OCI-LY3 (cell line): ENCODE measurements around the gene CHRM1.

Experiments
- H2AFZ ChIP-seq: fragments of 200-600, 300-600 bp; shearing (Covaris generic); 2 replicates; pipeline ENCODE4 v1.6.0; 2014; ENCODE audit warnings: antibody characterized with exemption, low read depth, low read length
- H3K27ac ChIP-seq: fragments of 200-600, 300-600 bp; sonication (generic); 2 replicates; pipeline ENCODE4 v1.5.1; 2014; ENCODE audit warnings: mild to moderate bottlenecking, low read length, moderate library complexity, mixed read lengths
- H3K27me3 ChIP-seq: fragments of 200-600, 300-600 bp; sonication (generic); 2 replicates; pipeline ENCODE4 v1.6.1; 2014; ENCODE audit warnings: low read depth, low read length, mixed read lengths
- H3K36me3 ChIP-seq: fragments of 200-600, 300-600 bp; sonication (generic); replicated peaks from 2 replicates; pipeline ENCODE3; 2014; ENCODE audit warnings: low read depth, low read length, mixed read lengths
- H3K4me1 ChIP-seq: fragments of 300-600, 200-600 bp; sonication (generic); 2 replicates; pipeline ENCODE4 v1.6.1; 2014; ENCODE audit warnings: low read length, mixed read lengths
- H3K4me2 ChIP-seq: fragments of 200-600, 300-600 bp; sonication (generic); 2 replicates; pipeline ENCODE4 v1.6.1; 2014; ENCODE audit warnings: low read length, mixed read lengths
- H3K4me3 ChIP-seq: fragments of 300-600, 200-600 bp; sonication (generic); 2 replicates; pipeline ENCODE4 v1.5.1; 2014; ENCODE audit warnings: antibody characterized with exemption, mild to moderate bottlenecking, low read length, moderate library complexity
- H3K79me2 ChIP-seq: fragments of 300-600, 200-600 bp; shearing (Covaris generic); 2 replicates; pipeline ENCODE4 v1.6.1; 2014; ENCODE audit warnings: mild to moderate bottlenecking, low read length, mixed read lengths
- H3K9ac ChIP-seq: fragments of 300-600, 200-600 bp; shearing (Covaris generic); 2 replicates; pipeline ENCODE4 v1.6.0; 2014; ENCODE audit warnings: mild to moderate bottlenecking, low read length, moderate library complexity
- H3K9me3 ChIP-seq: fragments of 200-600, 300-600 bp; shearing (Covaris generic); 2 replicates; pipeline ENCODE4 v1.6.1; 2014; ENCODE audit warnings: low read length, mixed read lengths; ENCODE audit not compliant: insufficient read depth
- H4K20me1 ChIP-seq: fragments of 200-600, 300-600 bp; sonication (generic); 2 replicates; pipeline ENCODE4 v1.6.1; 2016; ENCODE audit warnings: low read length, mixed read lengths; ENCODE audit not compliant: insufficient read depth
- CTCF ChIP-seq: fragments of 200-600, 300-600 bp; sonication (generic); IDR thresholded peaks from 2 replicates; pipeline ENCODE4 v1.5.1; 2014; ENCODE audit warnings: antibody characterized with exemption, low read length, low read depth
- EZH2phosphoT487 ChIP-seq: fragments of 200-600 bp; shearing (Covaris generic); IDR thresholded peaks from 2 replicates; pipeline ENCODE4 v1.6.1; 2018; ENCODE audit warnings: antibody characterized with exemption, mixed run types, low read depth

The CHRM1 gene

GRCh38 chr11:62897311-62897710, 23.9 kb downstream of the CHRM1 start:
- TF ChIP-seq CTCF (no peak), EZH2phosphoT487 (no peak)
- Histone ChIP-seq H2AFZ (no peak overlapping the region), H3K27me3 (peaks cover 13% of the 10 kb centered on the region), H3K9me3 (no peaks in the 10 kb centered on the region), H3K79me2 (no peaks in the 10 kb centered on the region), H4K20me1 (no peaks in the 10 kb centered on the region), H3K27ac (no peak overlapping the region), H3K36me3 (no peaks in the 10 kb centered on the region), H3K9ac (no peak overlapping the region), H3K4me1 (no peaks in the 10 kb centered on the region), H3K4me2 (no peak overlapping the region), H3K4me3 (no peak overlapping the region)

- H3K4me3 ChIP-seq: no peak overlapping the region
- no peak for TF ChIP-seq EZH2phosphoT487
- no peak for TF ChIP-seq CTCF
- no peak overlapping the region for H3K27ac ChIP-seq
- no peak overlapping the region for H2AFZ ChIP-seq
- no peaks in the 10 kb centered on the region for H4K20me1 ChIP-seq
- no peaks in the 10 kb centered on the region for H3K36me3 ChIP-seq
- H3K4me1 ChIP-seq: no peaks in the 10 kb centered on the region
- no peak overlapping the region for H3K4me2 ChIP-seq
- H3K9ac ChIP-seq: no peak overlapping the region
- no peaks in the 10 kb centered on the region for H3K79me2 ChIP-seq
- peaks cover 6% of the 10 kb centered on the region; the same call in 1 of the 2 replicates for H3K27me3 ChIP-seq
- no peaks in the 10 kb centered on the region for H3K9me3 ChIP-seq
These were observed 25.1 kb downstream of the CHRM1 start for GRCh38 chr11:62896049-62896448.

DNA sequence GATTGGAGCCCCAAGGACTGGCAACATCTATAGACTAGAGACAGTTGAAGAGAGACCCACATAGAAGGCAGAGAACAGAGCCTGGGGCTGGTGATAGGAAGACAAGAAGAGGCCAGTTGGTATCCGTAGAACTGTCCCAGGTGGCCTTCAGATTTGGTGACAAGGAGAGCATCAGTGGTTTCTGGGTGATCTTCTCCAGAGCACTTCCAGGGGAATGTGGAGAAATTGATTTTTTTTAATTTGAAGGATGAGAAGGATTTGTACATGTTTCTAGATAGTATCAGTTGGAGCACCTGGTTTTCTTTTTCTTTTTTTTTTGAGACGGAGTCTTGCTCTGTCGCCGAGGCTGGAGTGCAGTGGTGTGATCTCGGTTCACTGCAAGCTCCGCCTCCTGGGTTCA, 25.7 kb downstream of the CHRM1 start:
- H3K4me3 ChIP-seq: no peak overlapping the region
- H3K27ac ChIP-seq: no peak overlapping the region
- H3K9ac ChIP-seq: no peak overlapping the region
- H2AFZ ChIP-seq: no peak overlapping the region
- no peaks in the 10 kb centered on the region for H3K79me2 ChIP-seq
- H3K36me3 ChIP-seq: no peaks in the 10 kb centered on the region
- no peaks in the 10 kb centered on the region for H4K20me1 ChIP-seq
- no peaks in the 10 kb centered on the region for H3K4me1 ChIP-seq
- peaks cover 5% of the 10 kb centered on the region; the same call in 1 of the 2 replicates for H3K27me3 ChIP-seq
- H3K4me2 ChIP-seq: no peak overlapping the region
- TF ChIP-seq CTCF (no peak), EZH2phosphoT487 (no peak)
- H3K9me3 ChIP-seq: no peaks in the 10 kb centered on the region

GRCh38 chr11:62892077-62892922, 28.9 kb downstream of the CHRM1 start:
- peaks cover 27% of the 10 kb centered on the region for H3K36me3 ChIP-seq
- H3K9me3 ChIP-seq: no peaks in the 10 kb centered on the region
- H3K27me3 ChIP-seq: no peaks in the 10 kb centered on the region
- H4K20me1 ChIP-seq: peaks cover 24% of the 10 kb centered on the region
- no peak overlapping the region for H3K4me3 ChIP-seq
- H3K27ac ChIP-seq: no peak overlapping the region
- no peak overlapping the region for H3K9ac ChIP-seq
- no peaks in the 10 kb centered on the region for H3K79me2 ChIP-seq
- TF ChIP-seq CTCF (no peak), EZH2phosphoT487 (no peak)
- no peaks in the 10 kb centered on the region for H3K4me1 ChIP-seq
- H2AFZ ChIP-seq: no peak overlapping the region
- H3K4me2 ChIP-seq: no peak overlapping the region
